Upper lobe of right lung (tissue), 1 donor: ENCODE results near the gene CCNL1. TPM values are rescaled to one million over a fixed set of nuclear protein-coding genes. Genes with fewer than 3 reads are reported as not detected.
"Not testable (repeated sequence)": the region's sequence is repeated elsewhere in the genome, so short reads cannot be mapped to it uniquely, and the experiment has no call there.

Experiments used
- ATAC-seq: fragments of 200-7000 bp; cut with Tn5 transposase; one replicate; pipeline ENCODE4 v1.9.1; 2020; ENCODE audit warnings: mild to moderate bottlenecking, moderate library complexity
- DNase-seq: peaks from one replicate; pipeline ENCODE4 v3.0.0-alpha.2; 2020
- H3K27ac ChIP-seq: fragments of 200-600 bp; one replicate; pipeline ENCODE4 v1.8.0; 2022
- H3K27me3 ChIP-seq: fragments of 200-600 bp; one replicate; pipeline ENCODE4 v1.8.0; 2022; ENCODE audit warnings: mild to moderate bottlenecking
- H3K36me3 ChIP-seq: fragments of 200-600 bp; one replicate; pipeline ENCODE4 v1.8.0; 2022
- H3K4me1 ChIP-seq: fragments of 200-600 bp; one replicate; pipeline ENCODE4 v1.8.0; 2022
- H3K4me3 ChIP-seq: fragments of 200-600 bp; one replicate; pipeline ENCODE4 v1.8.0; 2022; ENCODE audit warnings: mild to moderate bottlenecking
- H3K9me3 ChIP-seq: fragments of 200-600 bp; one replicate; pipeline ENCODE4 v1.8.0; 2022
- CTCF ChIP-seq: fragments of 200-600 bp; IDR thresholded peaks from one replicate; pipeline ENCODE4 v1.8.0; 2022; ENCODE audit warnings: antibody characterized with exemption
- intact Hi-C: fragments of 100-400 bp; cut with DNase I; formaldehyde crosslinking; loops from one replicate; pipeline ENCODE4 v1.11.0; 2022
- total RNA-seq: library from RNA; stranded (reverse); fragmentation: NEBNext Ultra II Directional; extraction: Animal tissue kit (Norgen Biotek cat#: 25700); gene quantifications from one replicate; pipeline ENCODE4 v1.2.1, GENCODE V29; 2021
- donor health status: DM: no; HTN: yes; CAD: no; lungs with severe emphysema.

Gene CCNL1
- total RNA-seq, 1 donor from 2014 or later, result 140 TPM

- Histone ChIP-seq H3K4me1 (no peaks in the 10 kb centered on the region), H3K27me3 (no peaks in the 10 kb centered on the region), H3K4me3 (no peak overlapping the region), H3K27ac (no peak overlapping the region), H3K36me3 (no peaks in the 10 kb centered on the region), H3K9me3 (no peaks in the 10 kb centered on the region)
- ATAC-seq, result no peak
- intact Hi-C loops, result no loop called here
- DNase-seq, result no peak
- TF ChIP-seq CTCF, result no peak
Measured at GRCh38 chr3:157195965-157196364, 36.0 kb upstream of the CCNL1 start.

DNA sequence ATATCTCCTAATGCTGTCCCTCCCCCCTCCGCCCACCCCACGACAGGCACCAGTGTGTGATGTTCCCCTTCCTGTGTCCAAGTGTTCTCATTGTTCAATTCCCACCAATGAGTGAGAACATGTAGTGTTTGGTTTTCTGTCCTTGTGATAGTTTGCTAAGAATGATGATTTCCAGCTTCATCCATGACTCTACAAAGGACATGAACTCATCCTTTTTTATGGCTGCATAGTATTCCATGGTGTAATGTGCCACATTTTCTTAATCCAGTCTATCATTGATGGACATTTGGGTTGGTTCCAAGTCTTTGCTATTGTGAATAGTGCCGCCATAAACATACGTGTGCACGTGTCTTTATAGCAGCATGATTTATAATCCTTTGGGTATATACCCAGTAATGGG, 31.2 kb upstream of the CCNL1 start:
- DNase-seq, H3K4me1 ChIP-seq, H3K9me3 ChIP-seq, H3K27ac ChIP-seq, H3K36me3 ChIP-seq, H3K4me3 ChIP-seq, ATAC-seq, intact Hi-C loops, H3K27me3 ChIP-seq: not testable (repeated sequence)

- no peaks in the 10 kb centered on the region for H3K27me3 ChIP-seq
- no peak overlapping the region for H3K27ac ChIP-seq
- TF ChIP-seq CTCF, result no peak
- no peaks in the 10 kb centered on the region for H3K36me3 ChIP-seq
- H3K9me3 ChIP-seq, result peaks cover 9% of the 10 kb centered on the region
- DNase-seq, result no peak
- no peak for ATAC-seq
- H3K4me3 ChIP-seq, result no peak overlapping the region
- no peaks in the 10 kb centered on the region for H3K4me1 ChIP-seq
- intact Hi-C loops, result no loop called here
Measured at GRCh38 chr3:157190380-157190872, 30.5 kb upstream of the CCNL1 start.

DNA sequence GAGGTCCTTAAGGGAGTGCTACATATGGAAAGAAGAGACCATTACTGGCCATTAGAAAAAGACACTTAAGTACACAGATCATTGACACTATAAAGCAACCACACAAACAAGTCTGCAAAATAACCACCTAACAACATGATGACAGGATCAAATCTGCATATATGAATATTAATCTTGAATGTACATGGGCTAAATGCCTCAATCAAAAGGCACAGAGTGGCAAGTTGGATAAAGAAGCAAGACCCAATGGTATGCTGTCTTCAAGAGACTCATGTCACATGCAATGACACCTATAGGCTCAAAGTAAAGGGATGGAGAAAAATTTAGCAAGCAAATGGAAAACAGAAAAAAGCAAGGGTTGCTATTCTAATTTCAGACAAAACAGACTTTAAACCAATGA, 28.4 kb upstream of the CCNL1 start:
- no peaks in the 10 kb centered on the region for H3K4me1 ChIP-seq
- no peaks in the 10 kb centered on the region for H3K27me3 ChIP-seq
- intact Hi-C loops, result no loop called here
- no peak overlapping the region for H3K4me3 ChIP-seq
- DNase-seq, result no peak
- no peaks in the 10 kb centered on the region for H3K36me3 ChIP-seq
- H3K27ac ChIP-seq, result no peak overlapping the region
- H3K9me3 ChIP-seq, result peaks cover 9% of the 10 kb centered on the region
- no peak for TF ChIP-seq CTCF
- no peak for ATAC-seq

DNA sequence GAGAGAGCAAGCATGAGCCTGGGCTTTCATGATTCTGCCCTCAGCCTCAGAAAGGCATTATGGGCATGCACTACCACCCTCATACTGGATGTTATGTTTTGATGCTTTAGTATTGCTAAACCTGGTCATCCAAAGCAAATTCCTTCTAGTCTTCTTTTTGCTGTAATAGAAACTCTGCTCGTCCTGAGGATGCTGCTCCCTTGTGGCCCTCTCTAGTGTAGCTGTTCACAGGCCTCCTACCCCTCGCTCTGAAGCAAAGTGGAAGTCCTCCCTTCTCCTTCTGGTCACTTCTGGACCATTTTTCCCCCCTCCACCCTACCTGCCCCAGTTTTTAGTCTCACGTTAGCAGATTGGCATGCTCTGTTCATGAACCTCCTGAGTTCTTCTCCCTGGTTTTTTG, 22.9 kb upstream of the CCNL1 start:
- Histone ChIP-seq H3K4me1 (no peaks in the 10 kb centered on the region), H3K27ac (no peak overlapping the region), H3K4me3 (no peak overlapping the region), H3K27me3 (no peaks in the 10 kb centered on the region), H3K36me3 (no peaks in the 10 kb centered on the region), H3K9me3 (peaks cover 3% of the 10 kb centered on the region)
- DNase-seq (no peak), ATAC-seq (no peak)
- no peak for TF ChIP-seq CTCF
- intact Hi-C loops, result no loop called here

- DNase-seq, result no peak
- Histone ChIP-seq H3K4me3 (no peak overlapping the region), H3K27me3 (no peaks in the 10 kb centered on the region), H3K27ac (no peak overlapping the region), H3K9me3 (no peaks in the 10 kb centered on the region), H3K36me3 (no peaks in the 10 kb centered on the region), H3K4me1 (peaks cover 15% of the 10 kb centered on the region)
- no peak for TF ChIP-seq CTCF
- no peak for ATAC-seq
- intact Hi-C loops, result no loop called here
Measured at GRCh38 chr3:157180262-157180661, 20.3 kb upstream of the CCNL1 start.
